K562 (cell line): Measurements from ENCODE around the gene RNF11. TPM values are rescaled to one million over a fixed set of nuclear protein-coding genes. Genes with fewer than 3 reads are reported as not detected.

ENCODE experiments used
- BACH1 ChIP-seq: fragments of 200-800 bp; sonication (Bioruptor generic); IDR thresholded peaks from 2 replicates; pipeline ENCODE4 v1.6.1; 2016; ENCODE audit warnings: missing genetic modification characterization, missing compliant biosample characterization
- CCNT2 ChIP-seq: IDR thresholded peaks from 2 replicates; pipeline ENCODE4 v1.6.1; 2011; ENCODE audit warnings: borderline replicate concordance, low read depth, mild to moderate bottlenecking, moderate library complexity, mixed read lengths, low read length; ENCODE audit not compliant: insufficient read length; ENCODE audit errors: extremely low read depth
- COPS2 ChIP-seq: fragments of 450-650 bp; conservative IDR thresholded peaks from 2 replicates; pipeline ENCODE4 v1.6.1; 2016; ENCODE audit warnings: mild to moderate bottlenecking, moderate library complexity
- CXXC5 ChIP-seq: fragments of 250-450 bp; sonication (Bioruptor Pico); IDR thresholded peaks from 2 replicates; pipeline ENCODE4 v1.8.0; 2022; ENCODE audit warnings: inconsistent platforms, mild to moderate bottlenecking, moderate library complexity
- FOXK1 ChIP-seq: sonication (generic); formaldehyde crosslinking; IDR thresholded peaks from 2 replicates; pipeline ENCODE4 v1.8.0; 2022; ENCODE audit warnings: missing genetic modification reagents, mild to moderate bottlenecking, borderline replicate concordance
- GTF2A2 ChIP-seq: IDR thresholded peaks from 2 replicates; pipeline ENCODE4 v1.6.1; 2016; ENCODE audit warnings: mild to moderate bottlenecking, missing genetic modification characterization, missing compliant biosample characterization
- MCM7 ChIP-seq, 2 experiments: fragments of 450-650 bp; IDR thresholded peaks; 2 replicates each; pipeline ENCODE4 v1.6.1; 2016 to 2018
- MXI1 ChIP-seq: IDR thresholded peaks from 2 replicates; pipeline ENCODE4 v1.6.1; 2011; ENCODE audit warnings: low read depth, mild to moderate bottlenecking, improper control_type of control experiment, low read length
- NFRKB ChIP-seq: fragments of 450-650 bp; IDR thresholded peaks from 2 replicates; pipeline ENCODE4 v1.6.1; 2016; ENCODE audit warnings: low read depth
- NONO ChIP-seq, 2 experiments: fragments of 200-400 bp in 1 of 2; fragments of 450-650 bp in 1 of 2; formaldehyde crosslinking in 1 of 2; IDR thresholded peaks; 2 replicates each; pipeline ENCODE4 v1.6.1; 2017; ENCODE audit warnings: low read depth in 2 of 2, mild to moderate bottlenecking in 2 of 2, moderate library complexity in 2 of 2, low read length in 1 of 2
- PRMT5 ChIP-seq: sonication (generic); formaldehyde crosslinking; IDR thresholded peaks from 2 replicates; pipeline ENCODE4 v1.5.0; 2020; ENCODE audit warnings: missing genetic modification reagents
- PRPF4 ChIP-seq: fragments of 200-400 bp; formaldehyde crosslinking; IDR thresholded peaks from one replicate; pipeline ENCODE4 v1.6.1; 2017; ENCODE audit warnings: low read length, low read depth, mild to moderate bottlenecking; ENCODE audit not compliant: insufficient read depth, poor library complexity, severe bottlenecking
- RBM14 ChIP-seq: fragments of 200-400 bp; formaldehyde crosslinking; IDR thresholded peaks from 2 replicates; pipeline ENCODE4 v1.6.1; 2018; ENCODE audit warnings: low read depth, mild to moderate bottlenecking, low read length, moderate library complexity, borderline replicate concordance; ENCODE audit not compliant: insufficient read depth
- SLC30A9 ChIP-seq: fragments of 250-450 bp; sonication (Bioruptor Pico); IDR thresholded peaks from 2 replicates; pipeline ENCODE4 v1.8.0; 2022; ENCODE audit warnings: mild to moderate bottlenecking, moderate library complexity
- STAT5B ChIP-seq: fragments of 250-450 bp; sonication (Bioruptor Pico); IDR thresholded peaks from 2 replicates; pipeline ENCODE4 v1.8.0; 2021; ENCODE audit warnings: mild to moderate bottlenecking, inconsistent platforms
- TAL1 ChIP-seq: fragments of 450-650 bp; IDR thresholded peaks from 2 replicates; pipeline ENCODE4 v1.6.1; 2016; ENCODE audit warnings: mild to moderate bottlenecking
- TEAD1 ChIP-seq, 2 experiments: fragments of 450-650 bp in 1 of 2; sonication (generic) in 1 of 2; formaldehyde crosslinking; IDR thresholded peaks; 2 replicates each; pipeline versions ENCODE4 v1.4.0 to v1.8.0; 2020 to 2022; ENCODE audit warnings: mild to moderate bottlenecking in 2 of 2, missing genetic modification reagents in 1 of 2
- ZKSCAN3 ChIP-seq: fragments of 250-450 bp; sonication (Bioruptor Pico); IDR thresholded peaks from 2 replicates; pipeline ENCODE4 v1.4.0; 2020
- ZNF280A ChIP-seq: fragments of 450-650 bp; IDR thresholded peaks from 2 replicates; pipeline ENCODE4 v1.6.1; 2018; ENCODE audit warnings: mild to moderate bottlenecking, low read depth; ENCODE audit not compliant: partially characterized antibody
- polyA plus RNA-seq, 8 experiments: library from polyadenylated mRNA; depleted of rRNA in 4 of 8; stranded (reverse) in 5 of 8; unstranded in 3 of 8; fragments of >200 nt; fragmentation: Nextera tagmentation in 2 of 8; fragmentation: Illumina TruSeq in 1 of 8; extraction: Ambion mirVana in 2 of 8; extraction: Trizol in 1 of 8; gene quantifications; 2 replicates each; pipeline versions ENCODE4 v1.2.1 to v1.2.3, GENCODE V29; 2011 to 2014; ENCODE audit warnings: inconsistent platforms in 1 of 8, missing spikeins in 1 of 8
- total RNA-seq, 7 experiments: library from RNA; depleted of rRNA in 6 of 7; stranded (reverse); fragments of >200 nt in 6 of 7; fragmentation: Illumina TruSeq in 2 of 7; extraction: Trizol in 2 of 7; gene quantifications; 2 replicates each; pipeline versions ENCODE4 v1.2.1 to v1.2.3, GENCODE V29; 2011 to 2021; ENCODE audit warnings: low replicate concordance in 1 of 7
- TF ChIP-seq, protein P1 (sequence below): fragments of 250-450 bp; sonication (Bioruptor Pico); IDR thresholded peaks from 2 replicates; pipeline ENCODE4 v1.8.0; 2021; ENCODE audit warnings: borderline replicate concordance, mild to moderate bottlenecking, moderate library complexity; ENCODE audit not compliant: poor library complexity, severe bottlenecking
- TF ChIP-seq, protein P2 (sequence below): sonication (generic); formaldehyde crosslinking; IDR thresholded peaks from 2 replicates; pipeline ENCODE4 v1.8.0; 2023; ENCODE audit warnings: mild to moderate bottlenecking, missing genetic modification reagents
- TF ChIP-seq, protein P3 (sequence below): fragments of 250-450 bp; sonication (Bioruptor Pico); IDR thresholded peaks from 2 replicates; pipeline ENCODE4 v1.8.0; 2022; ENCODE audit warnings: inconsistent platforms, mild to moderate bottlenecking, moderate library complexity, borderline replicate concordance

Gene RNF11
- total and polyA plus RNA-seq, 9 of the 15 experiments (the other 6 are each of a cell fraction or from before 2014, with no cell fraction given): 5.7 to 34.3 (median 23.1) TPM

- TF ChIP-seq ZKSCAN3 (CRISPR knock-in tag) (no peak), TAL1 (peak; percentile 98), NFRKB (no peak), PRMT5 (CRISPR knock-in tag) (no peak), RBM14 (no peak), NONO (IDR thresholded peaks at IDR 0.05; ENCODE audit: low read depth in 2 of 2, low read length in 1 of 2) (peak in 1 of 2 experiments; percentile 82; a peak in 2 of 4 replicates), SLC30A9 (CRISPR knock-in tag) (no peak), COPS2 (no peak), CXXC5 (CRISPR knock-in tag) (peak; percentile 63), CCNT2 (peak; percentile 100), TEAD1 (CRISPR knock-in tag; IDR thresholded peaks at IDR 0.05) (0 out of 4 replicates have a peak, but pooled peaks of 1 of the 2 experiments have one; percentile 73), ZNF280A (no peak), MCM7 (IDR thresholded peaks at IDR 0.05) (no peak), MXI1 (peak; percentile 85; the same call in 1 of the 2 replicates), GTF2A2 (tag) (no peak), BACH1 (tag) (peak; percentile 30; the same call in 1 of the 2 replicates), STAT5B (CRISPR knock-in tag) (no peak), PRPF4 (no peak), FOXK1 (CRISPR knock-in tag) (no peak)
- TF ChIP-seq, protein P1, sequence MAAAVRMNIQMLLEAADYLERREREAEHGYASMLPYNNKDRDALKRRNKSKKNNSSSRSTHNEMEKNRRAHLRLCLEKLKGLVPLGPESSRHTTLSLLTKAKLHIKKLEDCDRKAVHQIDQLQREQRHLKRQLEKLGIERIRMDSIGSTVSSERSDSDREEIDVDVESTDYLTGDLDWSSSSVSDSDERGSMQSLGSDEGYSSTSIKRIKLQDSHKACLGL (CRISPR knock-in tag): no peak
- TF ChIP-seq, protein P2, sequence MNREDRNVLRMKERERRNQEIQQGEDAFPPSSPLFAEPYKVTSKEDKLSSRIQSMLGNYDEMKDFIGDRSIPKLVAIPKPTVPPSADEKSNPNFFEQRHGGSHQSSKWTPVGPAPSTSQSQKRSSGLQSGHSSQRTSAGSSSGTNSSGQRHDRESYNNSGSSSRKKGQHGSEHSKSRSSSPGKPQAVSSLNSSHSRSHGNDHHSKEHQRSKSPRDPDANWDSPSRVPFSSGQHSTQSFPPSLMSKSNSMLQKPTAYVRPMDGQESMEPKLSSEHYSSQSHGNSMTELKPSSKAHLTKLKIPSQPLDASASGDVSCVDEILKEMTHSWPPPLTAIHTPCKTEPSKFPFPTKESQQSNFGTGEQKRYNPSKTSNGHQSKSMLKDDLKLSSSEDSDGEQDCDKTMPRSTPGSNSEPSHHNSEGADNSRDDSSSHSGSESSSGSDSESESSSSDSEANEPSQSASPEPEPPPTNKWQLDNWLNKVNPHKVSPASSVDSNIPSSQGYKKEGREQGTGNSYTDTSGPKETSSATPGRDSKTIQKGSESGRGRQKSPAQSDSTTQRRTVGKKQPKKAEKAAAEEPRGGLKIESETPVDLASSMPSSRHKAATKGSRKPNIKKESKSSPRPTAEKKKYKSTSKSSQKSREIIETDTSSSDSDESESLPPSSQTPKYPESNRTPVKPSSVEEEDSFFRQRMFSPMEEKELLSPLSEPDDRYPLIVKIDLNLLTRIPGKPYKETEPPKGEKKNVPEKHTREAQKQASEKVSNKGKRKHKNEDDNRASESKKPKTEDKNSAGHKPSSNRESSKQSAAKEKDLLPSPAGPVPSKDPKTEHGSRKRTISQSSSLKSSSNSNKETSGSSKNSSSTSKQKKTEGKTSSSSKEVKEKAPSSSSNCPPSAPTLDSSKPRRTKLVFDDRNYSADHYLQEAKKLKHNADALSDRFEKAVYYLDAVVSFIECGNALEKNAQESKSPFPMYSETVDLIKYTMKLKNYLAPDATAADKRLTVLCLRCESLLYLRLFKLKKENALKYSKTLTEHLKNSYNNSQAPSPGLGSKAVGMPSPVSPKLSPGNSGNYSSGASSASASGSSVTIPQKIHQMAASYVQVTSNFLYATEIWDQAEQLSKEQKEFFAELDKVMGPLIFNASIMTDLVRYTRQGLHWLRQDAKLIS: no peak
- TF ChIP-seq, protein P3, sequence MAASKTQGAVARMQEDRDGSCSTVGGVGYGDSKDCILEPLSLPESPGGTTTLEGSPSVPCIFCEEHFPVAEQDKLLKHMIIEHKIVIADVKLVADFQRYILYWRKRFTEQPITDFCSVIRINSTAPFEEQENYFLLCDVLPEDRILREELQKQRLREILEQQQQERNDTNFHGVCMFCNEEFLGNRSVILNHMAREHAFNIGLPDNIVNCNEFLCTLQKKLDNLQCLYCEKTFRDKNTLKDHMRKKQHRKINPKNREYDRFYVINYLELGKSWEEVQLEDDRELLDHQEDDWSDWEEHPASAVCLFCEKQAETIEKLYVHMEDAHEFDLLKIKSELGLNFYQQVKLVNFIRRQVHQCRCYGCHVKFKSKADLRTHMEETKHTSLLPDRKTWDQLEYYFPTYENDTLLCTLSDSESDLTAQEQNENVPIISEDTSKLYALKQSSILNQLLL: no peak
Measured at GRCh38 chr1:51284487-51284954, 48.4 kb downstream of the RNF11 start (continued).
